ENCODE data around the gene GOLGA8O.
"Not testable (repeated sequence)": the region's sequence is repeated elsewhere in the genome, so short reads cannot be mapped to it uniquely, and the experiment has no call there.

The GOLGA8O gene, protein sequence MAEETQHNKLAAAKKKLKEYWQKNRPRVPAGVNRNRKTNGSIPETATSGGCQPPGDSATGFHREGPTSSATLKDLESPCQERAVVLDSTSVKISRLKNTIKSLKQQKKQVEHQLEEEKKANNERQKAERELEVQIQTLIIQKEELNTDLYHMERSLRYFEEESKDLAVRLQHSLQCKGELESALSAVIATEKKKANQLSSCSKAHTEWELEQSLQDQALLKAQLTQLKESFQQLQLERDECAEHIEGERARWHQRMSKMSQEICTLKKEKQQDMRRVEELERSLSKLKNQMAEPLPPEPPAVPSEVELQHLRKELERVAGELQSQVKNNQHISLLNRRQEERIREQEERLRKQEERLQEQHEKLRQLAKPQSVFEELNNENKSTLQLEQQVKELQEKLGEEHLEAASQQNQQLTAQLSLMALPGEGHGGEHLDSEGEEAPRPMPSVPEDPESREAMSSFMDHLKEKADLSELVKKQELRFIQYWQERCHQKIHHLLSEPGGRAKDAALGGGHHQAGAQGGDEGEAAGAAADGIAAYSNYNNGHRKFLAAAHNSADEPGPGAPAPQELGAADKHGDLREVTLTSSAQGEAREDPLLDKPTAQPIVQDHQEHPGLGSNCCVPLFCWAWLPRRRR

DNA sequence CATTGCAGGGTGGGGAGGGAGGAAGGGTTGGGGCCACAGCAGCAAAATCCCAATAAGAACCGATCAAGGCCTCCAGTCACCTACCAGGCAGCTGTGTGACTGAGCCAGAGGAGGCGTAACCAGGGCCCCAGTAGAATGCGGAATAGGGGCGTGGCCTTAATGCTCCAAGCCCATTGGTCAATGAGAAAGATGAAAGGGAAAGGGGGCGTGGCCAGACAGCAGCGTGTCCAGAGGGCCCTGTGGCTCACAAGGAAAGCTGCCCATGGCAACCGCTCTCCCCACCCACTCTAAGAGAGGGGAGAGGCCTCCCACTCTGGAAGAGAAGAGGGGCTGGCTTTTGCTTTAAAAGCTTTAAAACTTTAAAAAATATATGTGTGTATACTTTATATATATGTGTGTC, at the start of gene GOLGA8O:
GOLGA8O (minus strand) TSS at position 101 of the 400 bp plus-strand sequence; CDS start at position 3, 98 bp downstream.
- DNase-seq = not testable (repeated sequence)

GRCh38 chr15:32504152-32504811, 48.8 kb upstream of the GOLGA8O start:
- DNase-seq = not testable (repeated sequence)

DNA sequence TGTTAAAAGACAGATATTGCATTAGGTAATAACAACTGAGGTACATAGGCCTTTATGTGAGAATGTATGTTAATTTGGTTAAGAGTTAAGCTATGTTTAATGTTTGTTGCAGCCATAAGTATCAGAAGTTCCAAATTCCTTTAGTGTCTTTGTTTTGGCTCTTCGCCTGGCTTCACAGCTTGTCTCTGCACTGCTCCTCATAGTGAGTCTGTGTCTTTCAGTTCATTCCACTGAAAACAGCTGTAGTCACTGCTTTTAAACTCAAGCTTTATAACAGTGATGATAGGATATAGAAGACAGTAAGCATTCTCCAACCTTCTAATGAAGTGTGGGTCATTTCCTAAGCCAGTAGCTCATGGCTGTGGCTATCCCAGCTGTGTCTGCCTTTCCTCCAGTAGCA, 47.5 kb upstream of the GOLGA8O start:
- not testable (repeated sequence) for DNase-seq

GRCh38 chr15:32492768-32493167, 37.3 kb upstream of the GOLGA8O start:
- DNase-seq = not testable (repeated sequence)

- DNase-seq = not testable (repeated sequence)
Measured at GRCh38 chr15:32486474-32486873, 31.0 kb upstream of the GOLGA8O start.

GRCh38 chr15:32483377-32483776, 27.9 kb upstream of the GOLGA8O start:
- DNase-seq = peak; percentile 55

DNA sequence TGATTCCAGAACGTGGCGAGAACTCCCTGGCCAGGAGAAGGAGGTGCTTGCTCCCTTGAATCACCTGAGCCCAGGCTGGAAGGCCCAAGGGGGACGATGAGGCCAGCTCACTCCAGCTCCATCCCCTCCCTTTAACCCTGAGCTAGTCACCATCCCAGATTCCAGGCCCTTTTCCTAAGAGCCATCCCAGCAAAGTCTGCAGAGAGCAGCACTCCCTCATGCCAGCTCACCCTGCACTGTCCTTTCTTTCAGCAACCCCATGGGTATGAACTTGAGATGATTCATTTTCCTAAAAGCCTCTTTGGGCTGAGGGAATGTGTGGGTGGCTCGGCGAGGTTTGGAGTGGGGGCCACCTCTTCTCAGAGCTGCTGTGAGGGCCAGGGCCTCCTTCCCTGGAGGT, 26.2 kb upstream of the GOLGA8O start:
- DNase-seq = not testable (repeated sequence)

GRCh38 chr15:32468076-32468475, 12.6 kb upstream of the GOLGA8O start:
- not testable (repeated sequence) for DNase-seq

GRCh38 chr15:32440445-32440977, 14.9 kb downstream of the GOLGA8O start:
- not testable (repeated sequence) for DNase-seq

DNA sequence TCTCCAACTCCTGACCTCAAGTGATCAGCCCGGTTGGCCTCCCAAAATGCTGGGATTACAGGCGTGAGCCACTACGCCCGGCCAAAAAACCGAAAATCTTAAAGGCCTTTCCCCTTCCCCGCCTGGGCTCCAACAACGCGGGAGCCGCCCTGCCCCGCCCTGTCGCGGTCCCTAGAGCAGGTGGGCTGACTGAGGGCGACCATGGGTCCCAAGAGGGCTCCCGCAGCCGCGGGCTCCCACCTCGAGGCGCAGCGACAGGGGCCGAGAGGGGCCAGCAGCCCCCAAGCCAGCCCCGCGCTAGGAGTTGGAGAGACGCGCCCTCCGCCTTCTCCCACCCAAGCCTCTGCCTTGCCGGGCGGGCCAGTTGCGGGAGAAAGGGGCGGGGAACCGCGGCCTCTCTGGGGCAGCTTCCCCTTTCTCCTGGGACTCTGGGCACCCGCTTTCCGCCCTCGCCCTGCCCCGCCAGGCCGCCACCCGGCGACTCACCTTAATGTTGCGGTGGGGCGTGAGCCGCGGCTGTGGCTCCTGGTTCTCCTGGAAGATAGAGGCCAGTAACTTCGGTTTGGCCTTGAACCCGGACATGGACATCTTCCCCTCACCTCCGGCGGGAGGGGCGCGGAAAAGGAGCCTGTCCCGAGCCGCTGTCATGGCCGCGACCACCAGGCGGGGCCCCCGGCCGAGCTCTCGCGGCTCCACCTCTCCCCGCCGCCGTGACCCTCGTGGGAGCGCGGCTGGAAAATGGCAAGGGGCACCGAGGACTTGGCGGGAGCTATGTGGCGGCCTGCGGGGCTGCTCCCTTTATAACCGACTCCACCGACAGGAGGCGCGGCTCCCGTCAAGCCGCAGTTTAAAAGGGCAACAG, 21.1 kb downstream of the GOLGA8O start:
- DNase-seq = not testable (repeated sequence)

DNA sequence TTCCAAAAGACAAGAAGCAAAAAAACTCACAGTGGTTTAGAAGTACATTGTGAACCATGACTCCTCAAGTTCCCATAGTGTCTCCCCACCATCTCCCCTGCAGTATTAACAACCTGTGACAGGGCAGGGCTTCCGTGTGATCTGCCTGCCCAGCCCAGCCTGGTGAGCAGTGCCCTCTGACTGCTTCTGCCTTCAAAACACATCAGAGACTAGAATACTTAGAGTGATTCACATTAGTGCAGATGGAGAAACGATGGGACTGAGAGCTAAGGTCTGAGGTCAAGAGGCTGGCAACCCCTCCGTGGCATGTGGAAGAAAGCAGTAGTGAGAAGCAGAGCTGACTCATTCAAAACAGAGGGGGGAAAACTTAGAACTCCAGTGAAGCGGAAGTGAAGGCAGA, 27.8 kb downstream of the GOLGA8O start:
- DNase-seq = not testable (repeated sequence)

GRCh38 chr15:32426511-32426910, 28.9 kb downstream of the GOLGA8O start:
- not testable (repeated sequence) for DNase-seq

- not testable (repeated sequence) for DNase-seq
Measured at GRCh38 chr15:32407903-32408302, 47.5 kb downstream of the GOLGA8O start.

GRCh38 chr15:32403192-32403591, 52.2 kb downstream of the GOLGA8O start, which contains the start of gene GOLGA8K:
Gene GOLGA8K, minus strand, starts transcription at chr15:32403292. Its CDS starts 98 bp downstream, at chr15:32403194.
- not testable (repeated sequence) for DNase-seq

DNA sequence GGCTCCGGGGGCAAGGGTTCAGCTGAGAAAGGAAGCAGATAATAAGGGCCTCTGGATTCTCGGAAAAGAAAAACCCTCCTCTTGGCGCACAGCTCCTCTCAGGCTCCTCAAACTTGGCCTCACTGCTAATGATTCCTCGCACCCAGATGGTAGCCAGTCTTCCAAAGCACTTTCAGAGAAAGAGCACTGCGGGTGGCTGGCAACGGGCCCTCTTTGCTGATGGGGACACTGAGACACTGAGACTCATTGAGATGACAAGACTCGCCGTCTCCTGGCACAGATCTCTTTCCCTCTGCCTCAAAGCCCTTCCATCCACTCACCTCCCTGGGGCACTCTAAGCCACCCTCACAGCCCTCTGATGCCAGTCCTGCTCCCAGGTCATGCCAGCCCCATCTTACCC, 58.9 kb downstream of the GOLGA8O start:
- DNase-seq = not testable (repeated sequence)
